Measurements from ENCODE around the gene PCDHGB2. TPM values are rescaled to one million over a fixed set of nuclear protein-coding genes. Genes with fewer than 3 reads are reported as not detected.

Gene PCDHGB2
- total and polyA plus RNA-seq, 2 of the 8 experiments (the other 6 are each of a cell fraction or from before 2014, with no cell fraction given) = 1.9 to 2.9 TPM

GRCh38 chr5:141320225-141321169 lies 39.3 kb upstream of the PCDHGB2 start, which contains the start of gene TAF7 (continued):
- TF ChIP-seq TAF7 (optimal IDR thresholded peaks at IDR 0.05; ENCODE audit: borderline replicate concordance, low read depth, low read length) (peak; percentile 93), BRCA1 (IDR thresholded peaks at IDR 0.05; ENCODE audit: low read depth, low read length) (peak; percentile 53; the same call in 1 of the 2 replicates), SIN3A (conservative IDR thresholded peaks at IDR 0.05 in 1 of 2, IDR thresholded peaks at IDR 0.05 in 1 of 2; ENCODE audit: low read depth in 1 of 2, low read length in 2 of 2) (peak in 1 of 2 experiments; percentile 76; a peak in 2 of 4 replicates), SP1 (IDR thresholded peaks at IDR 0.05; ENCODE audit: low read depth, low read length) (0 out of 2 replicates have a peak, but pooled peaks have one; percentile 7)

Measured in H1 (cell line).